CD4-positive, alpha-beta T cell (primary cell): ENCODE data around the gene TRPC4AP. TPM values are rescaled to one million over a fixed set of nuclear protein-coding genes. Genes with fewer than 3 reads are reported as not detected.

ENCODE experiments used
- ATAC-seq: fragments of 200-7000 bp; cut with Tn5 transposase; one replicate; pipeline ENCODE4 v1.10.0; 2022; ENCODE audit warnings: mild to moderate bottlenecking; ENCODE audit not compliant: poor library complexity
- CTCF ChIA-PET: fragments of 350-600 bp; sonication (Branson Sonifier 250); formaldehyde crosslinking; loops from one replicate; lab custom pipeline; 2021; ENCODE audit warnings: antibody characterized with exemption, inconsistent platforms; lab: Charles Lee
- POLR2A ChIA-PET: fragments of 350-600 bp; sonication (Branson Sonifier 250); formaldehyde crosslinking; loops from one replicate; lab custom pipeline; 2021; ENCODE audit warnings: antibody characterized with exemption, inconsistent platforms; lab: Charles Lee
- DNase-seq, 14 experiments: peaks; one replicate each; pipeline ENCODE4 v3.0.0-alpha.2; 2013 to 2020; ENCODE audit warnings: mixed read lengths in 2 of 14
- H3K27ac ChIP-seq, 2 donors: one replicate each; pipeline versions ENCODE4 v1.5.1 to v1.7.0; 2013; ENCODE audit warnings: low read length in 2 of 2, low read depth in 1 of 2, mild to moderate bottlenecking in 1 of 2
- H3K27me3 ChIP-seq, 2 experiments: 1 replicate in 1 of 2; 2 replicates in 1 of 2; pipeline versions ENCODE4 v1.6.1 to v1.7.0; 2013; ENCODE audit warnings: low read length in 2 of 2, control low read depth in 1 of 2, mild to moderate bottlenecking in 1 of 2, moderate library complexity in 1 of 2; ENCODE audit not compliant: insufficient read depth in 2 of 2, control insufficient read depth in 1 of 2
- H3K36me3 ChIP-seq: one replicate; pipeline ENCODE4 v1.6.1; 2013; ENCODE audit warnings: low read length, control low read depth; ENCODE audit not compliant: insufficient read depth
- H3K4me1 ChIP-seq: one replicate; pipeline ENCODE4 v1.6.1; 2013; ENCODE audit warnings: low read length, control low read depth; ENCODE audit not compliant: insufficient read depth
- H3K4me3 ChIP-seq: one replicate; pipeline ENCODE4 v1.5.1; 2013; ENCODE audit warnings: mild to moderate bottlenecking, low read length, moderate library complexity
- H3K9me3 ChIP-seq, 2 experiments: 1 replicate in 1 of 2; 2 replicates in 1 of 2; pipeline versions ENCODE4 v1.6.1 to v1.7.0; 2013; ENCODE audit warnings: low read length in 2 of 2, mild to moderate bottlenecking in 2 of 2, control low read depth in 1 of 2, moderate library complexity in 1 of 2; ENCODE audit not compliant: control insufficient read depth in 1 of 2, insufficient read depth in 1 of 2
- H3K27ac Mint-ChIP-seq: one replicate; pipeline ENCODE4 v1.8.0; 2020; ENCODE audit warnings: mixed read lengths
- H3K27me3 Mint-ChIP-seq: one replicate; pipeline ENCODE4 v1.8.0; 2021; ENCODE audit warnings: mixed read lengths
- H3K36me3 Mint-ChIP-seq: one replicate; pipeline ENCODE4 v1.8.0; 2021; ENCODE audit warnings: low read depth, mixed read lengths
- H3K4me1 Mint-ChIP-seq: one replicate; pipeline ENCODE4 v1.8.0; 2021; ENCODE audit warnings: low read depth, mixed read lengths
- H3K4me3 Mint-ChIP-seq: one replicate; pipeline ENCODE4 v1.8.0; 2020; ENCODE audit warnings: mild to moderate bottlenecking, mixed read lengths
- H3K9me3 Mint-ChIP-seq: one replicate; pipeline ENCODE4 v1.8.0; 2020; ENCODE audit warnings: mixed read lengths
- CTCF ChIP-seq: fragments of 200-600 bp; IDR thresholded peaks from one replicate; pipeline ENCODE4 v1.8.0; 2022; ENCODE audit warnings: antibody characterized with exemption, mild to moderate bottlenecking
- intact Hi-C, 2 experiments: fragments of 100-400 bp; cut with DNase I in 1 of 2; cut with micrococcal nuclease in 1 of 2; formaldehyde crosslinking; loops; one replicate each; pipeline versions ENCODE4 v1.15.1 to v1.9.0; 2023 to 2025; cut with DNase I, micrococcal nuclease
- total RNA-seq, 174 experiments: library from RNA in 2 of 174; stranded (reverse) in 2 of 174; gene quantifications; one replicate each; pipeline ENCODE4 v1.2.3 and lab custom pipeline; 2021 to 2026

Gene TRPC4AP
- total RNA-seq, 2 experiments from 2014 or later: 56.3 to 60.6 TPM

GRCh38 chr20:34964486-34964885 is 128.1 kb downstream of the TRPC4AP start:
- no peak for TF ChIP-seq CTCF
- H3K36me3 Mint-ChIP-seq: no peaks in the 10 kb centered on the region
- Histone ChIP-seq H3K36me3 (no peaks in the 10 kb centered on the region), H3K4me1 (no peaks in the 10 kb centered on the region), H3K4me3 (no peak overlapping the region), H3K9me3 (no peaks in the 10 kb centered on the region), H3K27ac (no peak overlapping the region), H3K27me3 (no peaks in the 10 kb centered on the region)
- POLR2A ChIA-PET: no interaction called here
- H3K4me1 Mint-ChIP-seq: peaks cover 5% of the 10 kb centered on the region
- no peaks in the 10 kb centered on the region for H3K27me3 Mint-ChIP-seq
- no peak overlapping the region for H3K4me3 Mint-ChIP-seq
- H3K9me3 Mint-ChIP-seq: no peaks in the 10 kb centered on the region
- CTCF ChIA-PET: no interaction called here
- no peak for DNase-seq
- intact Hi-C loops: no loop called here
- ATAC-seq: no peak
- H3K27ac Mint-ChIP-seq: no peak overlapping the region

- H3K4me3 Mint-ChIP-seq: no peak overlapping the region
- Histone ChIP-seq H3K4me1 (peaks cover 19% of the 10 kb centered on the region), H3K36me3 (no peaks in the 10 kb centered on the region), H3K27ac (no peak overlapping the region), H3K9me3 (no peaks in the 10 kb centered on the region), H3K4me3 (no peak overlapping the region), H3K27me3 (no peaks in the 10 kb centered on the region)
- ATAC-seq (no peak), DNase-seq (no peak)
- peaks cover 8% of the 10 kb centered on the region for H3K36me3 Mint-ChIP-seq
- CTCF ChIA-PET: interaction anchor here (1.1 to 1.5 kb wide), 2 partner anchors 69 to 73 kb away, joined by 3 to 4 read pairs; no protein-coding TSS in a partner anchor
- no peaks in the 10 kb centered on the region for H3K9me3 Mint-ChIP-seq
- H3K4me1 Mint-ChIP-seq: peaks cover 28% of the 10 kb centered on the region
- POLR2A ChIA-PET: interaction anchor here (0.7 to 2.1 kb wide), 2 partner anchors 83 to 190 kb away, joined by 3 to 13 read pairs; partner anchors contain the start of gene GGT7
- no peaks in the 10 kb centered on the region for H3K27me3 Mint-ChIP-seq
- TF ChIP-seq CTCF: no peak
- intact Hi-C loops: loop anchor here in 1 of 2 experiments (5.0 to 10.0 kb wide), 3 partner anchors 320 to 962 kb away; partner anchors contain the start of genes AHCY, MMP24OS and RALY
- peak overlapping the region; percentile 91 for H3K27ac Mint-ChIP-seq
These were observed 135.7 kb downstream of the TRPC4AP start for GRCh38 chr20:34956751-34957472.

DNA sequence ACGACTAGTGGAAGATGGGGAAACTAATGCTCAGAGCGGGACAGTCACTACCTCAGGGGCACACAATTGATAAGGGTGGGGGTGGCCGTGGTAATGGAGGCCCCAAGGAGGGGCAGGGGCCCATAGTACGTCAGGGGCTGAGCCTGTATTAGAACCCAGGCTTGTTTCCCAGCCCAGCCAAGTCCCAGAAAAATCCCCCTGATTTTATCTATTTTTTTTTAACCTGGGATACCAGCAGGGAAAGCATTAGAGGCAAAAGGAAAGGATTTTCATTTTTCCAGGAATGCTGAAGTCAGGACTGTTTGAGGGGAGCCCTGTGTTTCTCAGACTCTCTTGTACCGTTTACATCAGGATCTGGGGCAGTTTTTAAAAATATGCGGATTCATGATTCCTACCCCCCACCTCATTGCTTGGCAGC is 136.6 kb downstream of the TRPC4AP start:
- intact Hi-C loops: loop anchor here in 1 of 2 experiments (5.0 to 10.0 kb wide), 3 partner anchors 321 to 961 kb away; partner anchors contain the start of genes AHCY, MMP24OS and RALY
- Histone ChIP-seq H3K27me3 (no peaks in the 10 kb centered on the region), H3K36me3 (peaks cover 5% of the 10 kb centered on the region), H3K4me3 (peak overlapping the region; percentile 87), H3K4me1 (peaks cover 19% of the 10 kb centered on the region), H3K9me3 (no peaks in the 10 kb centered on the region), H3K27ac (peak overlapping the region; percentile 62 to 70)
- ChIA-PET CTCF (interaction anchor here (0.7 to 2.1 kb wide), 8 partner anchors 68 to 140 kb away, joined by 3 to 21 read pairs (median 4); partner anchors contain the start of genes ACSS2 and GGT7), POLR2A (interaction anchor here (0.6 to 2.1 kb wide), 5 partner anchors 19 to 322 kb away, joined by 3 to 13 read pairs (median 3); partner anchors contain the start of genes GGT7 and MMP24OS)
- peak; percentile 23 for TF ChIP-seq CTCF
- Mint-ChIP-seq H3K9me3 (no peaks in the 10 kb centered on the region), H3K36me3 (peaks cover 8% of the 10 kb centered on the region), H3K4me3 (peak overlapping the region; percentile 94), H3K27ac (peak overlapping the region; percentile 91), H3K4me1 (peaks cover 28% of the 10 kb centered on the region), H3K27me3 (no peaks in the 10 kb centered on the region)
- ATAC-seq: no peak
- no peak for DNase-seq
